Measurements from ENCODE around the gene HAPLN3. TPM values are rescaled to one million over a fixed set of nuclear protein-coding genes. Genes with fewer than 3 reads are reported as not detected.

Gene HAPLN3
- total and polyA plus RNA-seq, 4 experiments from 2014 or later: 40.7 to 126 (median 84.6) TPM

DNA sequence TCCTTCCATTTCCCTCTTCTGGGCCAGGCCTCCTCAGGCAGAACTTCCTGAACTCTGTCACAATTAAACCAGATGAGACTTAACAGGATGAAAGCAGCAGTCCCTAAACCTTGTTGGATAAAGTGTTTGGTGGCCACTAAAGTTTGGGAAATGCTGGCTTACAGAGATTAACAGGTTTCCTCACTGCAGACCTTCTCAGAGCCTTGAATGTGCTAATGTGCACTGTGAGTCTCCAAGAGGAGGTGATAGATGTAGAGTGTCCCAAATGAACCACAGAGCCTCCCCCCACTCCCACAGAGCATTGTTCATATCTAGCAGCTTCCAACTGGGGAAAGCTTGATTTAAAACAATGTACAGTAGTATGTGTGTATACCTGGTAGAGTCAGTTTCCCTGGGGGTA, 42.9 kb downstream of the HAPLN3 start:
- Histone ChIP-seq H3K9me3 (ENCODE audit: control insufficient read depth in 1 of 2, low read length in 2 of 2) (peaks cover 0 to 5% of the 10 kb centered on the region in 2 donors), H3K4me1 (ENCODE audit: insufficient read depth, low read length) (no peaks in the 10 kb centered on the region), H3K27ac (ENCODE audit: low read depth, low read length) (no peak overlapping the region), H3K27me3 (ENCODE audit: insufficient read depth, low read length) (no peaks in the 10 kb centered on the region), H3K36me3 (ENCODE audit: insufficient read depth, low read length) (no peaks in the 10 kb centered on the region), H3K4me3 (ENCODE audit: low read length in 2 of 2) (no peak overlapping the region)
- no peak overlapping the region for H3K27ac Mint-ChIP-seq
- peaks cover 0 to 22% (median 15%) of the 10 kb centered on the region in 8 donors for H3K9me3 Mint-ChIP-seq
- H3K4me1 Mint-ChIP-seq: no peaks in the 10 kb centered on the region
- no peak for DNase-seq
- no peak overlapping the region for H3K4me3 Mint-ChIP-seq
- CTCF ChIA-PET (ENCODE audit: partially characterized antibody): no interaction called here
- peaks cover 4 to 9% of the 10 kb centered on the region in 2 donors for H3K36me3 Mint-ChIP-seq
- POLR2A ChIA-PET (ENCODE audit: partially characterized antibody): no interaction called here
- peaks cover 4 to 6% of the 10 kb centered on the region in 2 donors for H3K27me3 Mint-ChIP-seq
- intact Hi-C loops (cut with micrococcal nuclease): no loop called here

DNA sequence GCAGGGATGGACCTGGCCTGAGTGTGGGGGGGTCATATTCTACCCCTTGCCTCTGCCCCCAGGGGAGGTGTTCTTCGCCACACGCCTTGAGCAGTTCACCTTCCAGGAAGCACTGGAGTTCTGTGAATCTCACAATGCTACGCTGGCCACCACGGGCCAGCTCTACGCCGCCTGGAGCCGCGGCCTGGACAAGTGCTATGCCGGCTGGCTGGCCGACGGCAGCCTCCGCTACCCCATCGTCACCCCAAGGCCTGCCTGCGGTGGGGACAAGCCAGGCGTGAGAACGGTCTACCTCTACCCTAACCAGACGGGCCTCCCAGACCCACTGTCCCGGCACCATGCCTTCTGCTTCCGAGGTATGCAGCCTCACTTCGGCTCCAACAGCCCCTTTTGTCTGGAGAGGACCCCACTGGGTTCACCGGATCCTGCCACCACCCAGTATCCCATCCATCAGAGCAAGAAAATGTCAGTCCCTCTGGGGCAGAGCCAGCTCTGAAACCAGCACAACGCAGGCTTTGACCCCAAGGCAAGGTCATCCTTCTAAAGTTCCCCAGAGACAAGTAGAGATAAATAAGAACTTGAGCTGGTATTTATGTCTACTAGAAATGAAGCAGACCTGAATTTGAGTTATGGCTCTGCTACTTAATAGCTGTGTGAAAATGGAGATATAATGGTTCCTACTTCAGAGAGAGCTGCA, 45.8 kb downstream of the HAPLN3 start:
- Mint-ChIP-seq H3K9me3 (peaks cover 0 to 17% (median 11%) of the 10 kb centered on the region in 8 donors), H3K36me3 (peaks cover 3 to 9% of the 10 kb centered on the region in 2 donors), H3K4me3 (no peak overlapping the region), H3K4me1 (no peaks in the 10 kb centered on the region), H3K27me3 (peaks cover 5 to 7% of the 10 kb centered on the region in 2 donors), H3K27ac (no peak overlapping the region)
- Histone ChIP-seq H3K36me3 (ENCODE audit: insufficient read depth, low read length) (no peaks in the 10 kb centered on the region), H3K9me3 (ENCODE audit: control insufficient read depth in 1 of 2, low read length in 2 of 2) (peaks cover 0 to 5% of the 10 kb centered on the region in 2 donors), H3K27ac (ENCODE audit: low read depth, low read length) (no peak overlapping the region), H3K4me3 (ENCODE audit: low read length in 2 of 2) (no peak overlapping the region), H3K27me3 (ENCODE audit: insufficient read depth, low read length) (no peaks in the 10 kb centered on the region), H3K4me1 (ENCODE audit: insufficient read depth, low read length) (no peaks in the 10 kb centered on the region)
- POLR2A ChIA-PET (ENCODE audit: partially characterized antibody): no interaction called here
- DNase-seq: no peak
- intact Hi-C loops (cut with micrococcal nuclease): no loop called here
- CTCF ChIA-PET (ENCODE audit: partially characterized antibody): no interaction called here

DNA sequence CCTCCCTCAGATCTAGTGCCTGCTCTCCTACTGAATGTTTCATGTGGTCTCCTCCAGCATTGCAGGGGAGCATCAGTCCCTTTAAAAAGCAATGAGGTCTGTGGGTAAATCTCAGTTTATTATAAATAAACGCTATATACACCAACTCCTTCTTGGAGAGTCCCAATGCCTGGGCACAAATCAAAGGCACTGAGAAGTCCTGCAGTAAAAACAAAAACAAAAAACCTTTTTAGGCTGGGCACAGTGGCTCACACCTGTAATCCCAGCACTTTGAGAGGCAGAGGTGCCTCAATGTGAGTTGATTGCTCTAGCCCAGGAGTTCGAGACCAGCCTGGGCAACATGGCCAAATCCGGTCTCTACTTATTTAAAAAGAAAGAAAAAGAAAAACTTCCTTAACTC, 47.1 kb downstream of the HAPLN3 start:
- no peaks in the 10 kb centered on the region for H3K4me1 ChIP-seq (ENCODE audit: insufficient read depth, low read length)
- Mint-ChIP-seq H3K27ac (no peak overlapping the region), H3K4me1 (no peaks in the 10 kb centered on the region), H3K4me3 (no peak overlapping the region), H3K9me3 (peaks cover 0 to 6% (median 2%) of the 10 kb centered on the region in 8 donors), H3K27me3 (peaks cover 5 to 7% of the 10 kb centered on the region in 2 donors), H3K36me3 (peaks cover 0 to 9% of the 10 kb centered on the region in 2 donors)
- H3K9me3 ChIP-seq (ENCODE audit: control insufficient read depth in 1 of 2, low read length in 2 of 2): no peaks in the 10 kb centered on the region
- ChIA-PET POLR2A (ENCODE audit: partially characterized antibody) (no interaction called here), CTCF (ENCODE audit: partially characterized antibody) (no interaction called here)
- H3K27ac ChIP-seq (ENCODE audit: low read depth, low read length): no peak overlapping the region
- DNase-seq: no peak
- H3K27me3 ChIP-seq (ENCODE audit: insufficient read depth, low read length): no peaks in the 10 kb centered on the region
- H3K36me3 ChIP-seq (ENCODE audit: insufficient read depth, low read length): no peaks in the 10 kb centered on the region
- H3K4me3 ChIP-seq (ENCODE audit: low read length in 2 of 2): no peak overlapping the region
- intact Hi-C loops (cut with micrococcal nuclease): no loop called here

DNA sequence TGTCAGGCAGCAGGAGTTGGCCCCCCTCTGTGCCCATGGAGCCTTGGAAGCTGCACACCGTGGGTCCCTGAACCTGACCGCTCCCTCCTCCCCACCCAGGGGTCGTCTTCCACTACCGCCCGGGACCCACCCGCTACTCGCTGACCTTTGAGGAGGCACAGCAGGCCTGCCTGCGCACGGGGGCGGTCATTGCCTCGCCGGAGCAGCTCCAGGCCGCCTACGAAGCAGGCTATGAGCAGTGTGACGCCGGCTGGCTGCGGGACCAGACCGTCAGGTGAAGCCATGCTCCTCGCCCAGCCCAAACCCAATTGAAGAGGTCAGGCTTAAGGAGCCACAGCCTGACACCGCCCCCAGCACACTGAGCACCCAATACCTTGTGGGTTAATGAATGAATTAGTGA, 48.2 kb downstream of the HAPLN3 start:
- DNase-seq: no peak
- no peak overlapping the region for H3K27ac ChIP-seq (ENCODE audit: low read depth, low read length)
- peaks cover 5 to 7% of the 10 kb centered on the region in 2 donors for H3K27me3 Mint-ChIP-seq
- intact Hi-C loops (cut with micrococcal nuclease): no loop called here
- ChIA-PET CTCF (ENCODE audit: partially characterized antibody) (no interaction called here), POLR2A (ENCODE audit: partially characterized antibody) (no interaction called here)
- H3K9me3 Mint-ChIP-seq: peaks cover 0 to 2% (median 0%) of the 10 kb centered on the region in 8 donors
- no peak overlapping the region for H3K27ac Mint-ChIP-seq
- H3K4me3 ChIP-seq (ENCODE audit: low read length in 2 of 2): no peak overlapping the region
- H3K36me3 Mint-ChIP-seq: peaks cover 0 to under 1% of the 10 kb centered on the region in 2 donors
- H3K4me1 Mint-ChIP-seq: no peaks in the 10 kb centered on the region
- no peaks in the 10 kb centered on the region for H3K27me3 ChIP-seq (ENCODE audit: insufficient read depth, low read length)
- H3K36me3 ChIP-seq (ENCODE audit: insufficient read depth, low read length): no peaks in the 10 kb centered on the region
- H3K9me3 ChIP-seq (ENCODE audit: control insufficient read depth in 1 of 2, low read length in 2 of 2): no peaks in the 10 kb centered on the region
- no peak overlapping the region for H3K4me3 Mint-ChIP-seq
- H3K4me1 ChIP-seq (ENCODE audit: insufficient read depth, low read length): no peaks in the 10 kb centered on the region

DNA sequence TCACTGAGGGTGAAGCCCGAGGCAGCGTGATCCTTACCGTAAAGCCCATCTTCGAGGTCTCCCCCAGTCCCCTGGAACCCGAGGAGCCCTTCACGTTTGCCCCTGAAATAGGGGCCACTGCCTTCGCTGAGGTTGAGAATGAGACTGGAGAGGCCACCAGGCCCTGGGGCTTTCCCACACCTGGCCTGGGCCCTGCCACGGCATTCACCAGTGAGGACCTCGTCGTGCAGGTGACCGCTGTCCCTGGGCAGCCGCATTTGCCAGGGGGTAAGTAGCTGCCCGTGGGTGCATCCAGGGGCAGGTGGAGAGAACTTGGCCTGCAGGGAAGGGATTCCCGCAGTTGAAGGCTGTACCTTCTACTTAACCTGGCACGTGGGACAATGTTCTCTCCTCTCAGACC, 49.7 kb downstream of the HAPLN3 start:
- Mint-ChIP-seq H3K27me3 (peaks cover 1 to 2% of the 10 kb centered on the region in 2 donors), H3K36me3 (no peaks in the 10 kb centered on the region), H3K4me1 (no peaks in the 10 kb centered on the region), H3K4me3 (no peak overlapping the region), H3K27ac (no peak overlapping the region), H3K9me3 (peaks cover 0 to 2% (median 0%) of the 10 kb centered on the region in 8 donors)
- Histone ChIP-seq H3K27ac (ENCODE audit: low read depth, low read length) (no peak overlapping the region), H3K36me3 (ENCODE audit: insufficient read depth, low read length) (no peaks in the 10 kb centered on the region), H3K4me3 (ENCODE audit: low read length in 2 of 2) (no peak overlapping the region), H3K4me1 (ENCODE audit: insufficient read depth, low read length) (no peaks in the 10 kb centered on the region), H3K27me3 (ENCODE audit: insufficient read depth, low read length) (no peaks in the 10 kb centered on the region), H3K9me3 (ENCODE audit: control insufficient read depth in 1 of 2, low read length in 2 of 2) (no peaks in the 10 kb centered on the region)
- DNase-seq: no peak
- POLR2A ChIA-PET (ENCODE audit: partially characterized antibody): no interaction called here
- CTCF ChIA-PET (ENCODE audit: partially characterized antibody): no interaction called here
- intact Hi-C loops (cut with micrococcal nuclease): no loop called here

DNA sequence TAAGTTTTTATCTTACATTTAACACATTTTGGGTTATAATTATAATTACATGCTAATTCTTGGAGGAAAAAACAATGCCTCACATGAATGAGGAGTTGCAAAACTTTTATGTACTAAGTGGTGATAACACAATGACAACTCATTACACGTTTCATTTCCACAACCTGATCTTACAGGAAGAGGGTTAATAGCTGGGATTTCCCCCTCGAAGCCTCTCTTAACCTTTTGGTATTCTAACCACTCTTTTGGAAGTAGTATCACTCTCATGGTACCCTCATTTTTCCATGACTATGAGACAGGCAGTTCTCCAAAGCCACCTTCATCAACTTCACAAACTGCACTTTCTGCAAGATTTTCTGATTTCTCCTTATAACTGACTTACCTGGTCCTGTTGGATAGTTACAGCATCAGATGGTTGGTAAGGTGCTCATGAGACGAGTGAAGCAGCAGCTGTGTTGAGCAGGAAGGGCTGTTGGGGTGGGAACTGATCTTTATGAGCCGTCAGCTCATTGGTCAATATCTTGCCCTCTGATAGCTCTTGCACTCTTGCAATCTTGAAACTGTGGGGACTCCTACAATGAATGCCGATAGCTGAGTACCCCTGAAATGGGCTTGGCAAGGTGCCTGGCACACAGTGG, 50.5 kb downstream of the HAPLN3 start:
- H3K4me3 Mint-ChIP-seq: no peak overlapping the region
- Histone ChIP-seq H3K27ac (ENCODE audit: low read depth, low read length) (no peak overlapping the region), H3K9me3 (ENCODE audit: control insufficient read depth in 1 of 2, low read length in 2 of 2) (no peaks in the 10 kb centered on the region), H3K4me3 (ENCODE audit: low read length in 2 of 2) (no peak overlapping the region), H3K36me3 (ENCODE audit: insufficient read depth, low read length) (no peaks in the 10 kb centered on the region), H3K27me3 (ENCODE audit: insufficient read depth, low read length) (no peaks in the 10 kb centered on the region), H3K4me1 (ENCODE audit: insufficient read depth, low read length) (no peaks in the 10 kb centered on the region)
- intact Hi-C loops (cut with micrococcal nuclease): no loop called here
- peaks cover 0 to 2% (median 0%) of the 10 kb centered on the region in 8 donors for H3K9me3 Mint-ChIP-seq
- H3K4me1 Mint-ChIP-seq: no peaks in the 10 kb centered on the region
- CTCF ChIA-PET (ENCODE audit: partially characterized antibody): no interaction called here
- H3K36me3 Mint-ChIP-seq: no peaks in the 10 kb centered on the region
- peak overlapping the region in 2 of 7 donors; percentile 19 to 54 for H3K27ac Mint-ChIP-seq
- H3K27me3 Mint-ChIP-seq: peaks cover 1 to 2% of the 10 kb centered on the region in 2 donors
- POLR2A ChIA-PET (ENCODE audit: partially characterized antibody): no interaction called here
- DNase-seq: no peak

DNA sequence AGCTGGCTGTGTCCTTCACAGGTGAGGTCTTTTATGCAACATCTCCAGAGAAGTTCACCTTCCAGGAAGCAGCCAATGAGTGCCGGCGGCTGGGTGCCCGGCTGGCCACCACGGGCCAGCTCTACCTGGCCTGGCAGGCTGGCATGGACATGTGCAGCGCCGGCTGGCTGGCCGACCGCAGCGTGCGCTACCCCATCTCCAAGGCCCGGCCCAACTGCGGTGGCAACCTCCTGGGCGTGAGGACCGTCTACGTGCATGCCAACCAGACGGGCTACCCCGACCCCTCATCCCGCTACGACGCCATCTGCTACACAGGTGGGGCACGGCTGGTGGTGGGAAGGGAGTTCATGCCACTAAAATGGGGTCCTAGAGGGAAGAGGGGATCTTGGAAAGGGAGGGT, 52.0 kb downstream of the HAPLN3 start:
- DNase-seq: no peak
- Mint-ChIP-seq H3K27me3 (peaks cover 2 to 3% of the 10 kb centered on the region in 2 donors), H3K36me3 (no peaks in the 10 kb centered on the region), H3K4me3 (no peak overlapping the region), H3K27ac (no peak overlapping the region), H3K4me1 (no peaks in the 10 kb centered on the region), H3K9me3 (peaks cover 0 to 2% (median 0%) of the 10 kb centered on the region in 8 donors)
- intact Hi-C loops (cut with micrococcal nuclease): no loop called here
- POLR2A ChIA-PET (ENCODE audit: partially characterized antibody): no interaction called here
- CTCF ChIA-PET (ENCODE audit: partially characterized antibody): no interaction called here
- Histone ChIP-seq H3K27me3 (ENCODE audit: insufficient read depth, low read length) (no peaks in the 10 kb centered on the region), H3K27ac (ENCODE audit: low read depth, low read length) (no peak overlapping the region), H3K9me3 (ENCODE audit: control insufficient read depth in 1 of 2, low read length in 2 of 2) (no peaks in the 10 kb centered on the region), H3K36me3 (ENCODE audit: insufficient read depth, low read length) (no peaks in the 10 kb centered on the region), H3K4me3 (ENCODE audit: low read length in 2 of 2) (no peak overlapping the region), H3K4me1 (ENCODE audit: insufficient read depth, low read length) (no peaks in the 10 kb centered on the region)
